Measurements from ENCODE around the gene XXYLT1. TPM values are rescaled to one million over a fixed set of nuclear protein-coding genes. Genes with fewer than 3 reads are reported as not detected.

XXYLT1 gene
- total RNA-seq, 4 donors from 2014 or later: 9.7 to 30.1 (median 17.7) TPM

DNA sequence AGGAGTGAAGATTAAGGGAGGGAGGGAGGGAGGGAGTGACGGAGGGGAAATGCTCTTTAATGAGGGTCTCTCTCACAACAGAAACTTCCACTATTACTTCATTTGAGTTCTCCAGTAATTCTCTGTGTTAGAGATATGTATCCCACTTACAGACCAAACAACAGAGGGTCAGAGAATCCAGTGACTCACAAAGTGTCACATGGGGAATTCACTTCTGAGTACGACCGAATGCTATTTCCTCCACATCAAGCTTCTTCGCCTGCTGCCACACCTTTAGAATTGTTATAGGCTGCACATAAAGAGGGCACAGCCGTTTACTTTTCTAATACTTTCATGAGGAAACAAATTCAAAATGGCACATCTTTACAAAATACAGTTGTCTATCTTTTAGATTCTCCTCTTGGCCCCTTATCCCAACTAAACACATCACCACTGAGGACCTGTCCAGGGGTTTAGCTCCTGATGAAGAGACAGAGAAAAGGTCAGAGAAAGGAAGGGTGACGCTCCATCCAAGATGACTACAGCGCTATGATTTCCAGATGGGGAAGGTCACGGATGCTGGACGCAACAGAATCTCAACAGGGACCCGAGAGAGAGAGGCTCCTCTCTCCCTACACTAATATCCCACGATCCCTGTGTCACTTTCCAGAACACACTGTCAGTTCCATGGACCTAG lies 119.0 kb downstream of the XXYLT1 start:
- intact Hi-C loops (cut with DNase I; ENCODE audit: low total_unique reads): no loop called here
- TF ChIP-seq, protein P1, sequence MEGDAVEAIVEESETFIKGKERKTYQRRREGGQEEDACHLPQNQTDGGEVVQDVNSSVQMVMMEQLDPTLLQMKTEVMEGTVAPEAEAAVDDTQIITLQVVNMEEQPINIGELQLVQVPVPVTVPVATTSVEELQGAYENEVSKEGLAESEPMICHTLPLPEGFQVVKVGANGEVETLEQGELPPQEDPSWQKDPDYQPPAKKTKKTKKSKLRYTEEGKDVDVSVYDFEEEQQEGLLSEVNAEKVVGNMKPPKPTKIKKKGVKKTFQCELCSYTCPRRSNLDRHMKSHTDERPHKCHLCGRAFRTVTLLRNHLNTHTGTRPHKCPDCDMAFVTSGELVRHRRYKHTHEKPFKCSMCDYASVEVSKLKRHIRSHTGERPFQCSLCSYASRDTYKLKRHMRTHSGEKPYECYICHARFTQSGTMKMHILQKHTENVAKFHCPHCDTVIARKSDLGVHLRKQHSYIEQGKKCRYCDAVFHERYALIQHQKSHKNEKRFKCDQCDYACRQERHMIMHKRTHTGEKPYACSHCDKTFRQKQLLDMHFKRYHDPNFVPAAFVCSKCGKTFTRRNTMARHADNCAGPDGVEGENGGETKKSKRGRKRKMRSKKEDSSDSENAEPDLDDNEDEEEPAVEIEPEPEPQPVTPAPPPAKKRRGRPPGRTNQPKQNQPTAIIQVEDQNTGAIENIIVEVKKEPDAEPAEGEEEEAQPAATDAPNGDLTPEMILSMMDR (IDR thresholded peaks at IDR 0.05): no peak
- no peak for TF ChIP-seq POLR2A (IDR thresholded peaks at IDR 0.05)
- no peak for DNase-seq (ENCODE audit: low spot score in 2 of 2)

DNA sequence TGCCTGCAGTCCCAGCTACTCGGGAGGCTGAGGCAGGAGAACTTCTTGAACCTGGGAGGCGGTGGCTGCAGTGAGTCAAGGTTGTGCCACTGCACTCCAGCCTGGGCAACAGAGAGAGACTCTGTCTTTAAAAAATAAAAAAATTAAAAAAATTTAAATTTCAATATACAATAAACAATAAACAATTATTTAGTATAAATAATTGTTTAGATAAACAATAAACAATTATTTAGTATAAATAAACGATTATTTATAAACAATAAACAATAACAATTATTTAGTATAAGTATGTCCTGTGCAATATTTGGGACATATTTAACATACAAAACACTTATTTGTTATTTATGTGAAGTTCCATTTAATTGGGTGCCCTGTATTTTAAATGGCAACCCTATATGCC lies 119.6 kb downstream of the XXYLT1 start:
- no peak for TF ChIP-seq POLR2A (IDR thresholded peaks at IDR 0.05)
- TF ChIP-seq, protein P1 (IDR thresholded peaks at IDR 0.05): no peak
- H3K4me3 ChIP-seq (ENCODE audit: low read depth, poor library complexity, severe bottlenecking): no peak overlapping the region
- WGBS, 2 donors: 89 to 91% methylated on average over 3 of the region's 3 CpGs
- intact Hi-C loops (cut with DNase I; ENCODE audit: low total_unique reads): no loop called here
- no peak for DNase-seq (ENCODE audit: low spot score in 2 of 2)

More for the DNA sequence above, 119.0 kb downstream of the XXYLT1 start:
- WGBS, 2 donors: 79 to 83% methylated on average over 11 of the region's 11 CpGs
- H3K4me3 ChIP-seq (ENCODE audit: low read depth, poor library complexity, severe bottlenecking): no peak overlapping the region

DNA sequence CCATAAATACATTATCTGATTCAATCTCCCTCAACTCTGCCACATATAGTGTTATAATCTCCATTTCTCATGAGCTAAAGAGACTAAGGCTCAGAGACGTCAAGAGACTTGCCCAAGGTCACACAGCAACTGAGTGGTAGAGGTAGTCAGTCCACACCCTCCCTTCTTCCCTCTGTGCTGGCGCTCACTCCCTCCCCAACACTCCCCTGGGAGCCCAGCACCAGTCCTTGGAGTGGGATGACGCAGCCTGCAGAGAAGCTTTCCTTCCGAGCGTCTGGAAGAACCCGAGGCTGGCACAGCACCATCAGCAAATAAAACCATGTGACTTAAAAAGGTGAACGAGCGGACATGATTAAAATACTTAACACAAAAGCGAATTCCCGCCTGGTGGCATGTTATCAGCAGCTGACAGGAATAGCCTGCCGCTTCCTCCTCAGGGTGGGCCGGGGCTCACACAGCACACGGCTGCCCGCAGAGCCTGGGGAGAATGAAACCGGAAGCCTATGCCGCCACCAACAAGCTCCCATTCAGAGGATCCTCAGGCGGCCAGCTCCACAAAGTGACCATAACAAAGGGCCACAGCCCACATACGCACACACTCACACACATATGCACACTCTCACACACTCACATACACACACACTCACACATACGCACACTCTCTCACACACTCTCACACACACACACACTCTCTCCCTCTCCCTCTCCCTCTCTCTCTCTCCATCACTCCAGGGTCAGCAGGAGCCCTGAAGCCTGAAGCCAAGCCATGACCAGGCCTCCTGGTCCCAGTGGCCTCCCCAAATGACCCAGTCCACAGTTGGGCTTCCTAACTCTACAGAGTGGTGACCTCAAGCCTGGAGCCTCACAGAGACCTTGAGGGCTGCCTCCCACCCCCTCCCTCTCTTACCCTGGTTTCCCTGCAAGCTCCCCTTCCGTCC lies 120.5 kb downstream of the XXYLT1 start:
- TF ChIP-seq, protein P1 (IDR thresholded peaks at IDR 0.05): no peak
- no peak for TF ChIP-seq POLR2A (IDR thresholded peaks at IDR 0.05)
- H3K4me3 ChIP-seq (ENCODE audit: low read depth, poor library complexity, severe bottlenecking): no peak overlapping the region
- WGBS, 2 donors: 46 to 51% methylated on average over 20 of the region's 20 CpGs
- intact Hi-C loops (cut with DNase I; ENCODE audit: low total_unique reads): no loop called here
- peak; percentile 40 to 88 for DNase-seq (ENCODE audit: low spot score in 2 of 2)

DNA sequence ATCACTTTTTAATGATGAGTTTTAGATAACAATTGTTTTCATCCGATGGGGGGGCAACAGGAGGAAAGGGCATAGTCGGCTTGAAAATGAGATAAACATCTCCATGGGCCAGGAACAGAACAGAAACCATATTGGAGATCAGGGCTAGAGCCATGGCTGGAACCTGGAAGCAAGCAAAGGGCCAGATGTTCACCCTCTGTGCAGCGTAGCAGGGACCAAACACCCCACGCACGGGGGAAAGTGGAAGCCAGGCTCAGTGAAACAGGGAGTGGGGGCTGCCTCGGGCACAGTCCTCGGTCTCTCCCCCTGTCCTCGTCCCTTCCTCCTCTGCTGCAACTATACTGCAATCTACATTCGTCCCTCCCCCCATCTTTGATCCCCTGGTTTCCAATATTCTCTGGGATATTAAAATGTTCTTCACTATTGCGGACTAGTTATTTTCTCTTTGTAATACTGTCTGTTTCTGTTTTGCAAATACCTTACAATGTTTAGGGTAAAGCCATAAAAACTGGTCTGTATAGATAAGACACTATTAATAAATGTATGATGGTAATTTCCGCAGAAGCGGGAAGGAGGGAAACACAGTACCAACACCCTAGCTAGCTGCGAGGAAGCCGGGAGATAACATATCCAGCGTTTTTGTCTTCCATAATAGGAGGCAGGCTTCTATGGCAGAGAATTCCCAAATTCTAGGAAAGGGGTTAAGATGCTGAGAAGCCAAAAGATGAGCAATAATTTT lies 121.5 kb downstream of the XXYLT1 start:
- intact Hi-C loops (cut with DNase I; ENCODE audit: low total_unique reads): no loop called here
- no peak overlapping the region for H3K4me3 ChIP-seq (ENCODE audit: low read depth, poor library complexity, severe bottlenecking)
- TF ChIP-seq, protein P1 (IDR thresholded peaks at IDR 0.05): no peak
- TF ChIP-seq POLR2A (IDR thresholded peaks at IDR 0.05): no peak
- WGBS, 2 donors: 64 to 71% methylated on average over 15 of the region's 15 CpGs
- no peak for DNase-seq (ENCODE audit: low spot score in 2 of 2)

DNA sequence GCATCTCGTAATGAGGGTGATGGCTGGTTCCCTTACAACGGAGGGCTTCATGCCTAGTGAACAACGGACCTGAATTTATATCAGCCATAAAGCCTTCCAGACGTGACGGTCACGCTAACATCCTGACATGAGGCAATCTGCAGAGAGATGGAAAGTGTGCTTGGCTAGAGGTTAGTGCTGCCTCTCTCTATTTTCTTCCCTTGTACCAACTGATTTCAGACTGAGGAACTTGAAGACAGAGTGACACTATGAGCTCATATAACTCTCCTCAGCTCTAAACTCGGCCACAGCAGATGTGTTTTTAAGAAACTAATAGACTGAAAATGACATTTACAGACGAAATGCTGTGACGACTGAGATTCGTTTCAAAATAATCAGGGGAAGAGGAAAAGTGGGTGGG lies 122.4 kb downstream of the XXYLT1 start:
- no peak overlapping the region for H3K4me3 ChIP-seq (ENCODE audit: low read depth, poor library complexity, severe bottlenecking)
- no peak for TF ChIP-seq POLR2A (IDR thresholded peaks at IDR 0.05)
- TF ChIP-seq, protein P1 (IDR thresholded peaks at IDR 0.05): no peak
- DNase-seq (ENCODE audit: low spot score in 2 of 2): no peak
- intact Hi-C loops (cut with DNase I; ENCODE audit: low total_unique reads): no loop called here
- 46 to 54% methylated on average over 10 of the region's 10 CpGs for WGBS, 2 donors
